Activated T-cell treated with anti-CD3 and anti-CD28 coated beads, Interleukin-2, amount 50 U/mL, for 48 hours (primary cell): ENCODE data around the gene RASL11A.
"Not testable (repeated sequence)": the region's sequence is repeated elsewhere in the genome, so short reads cannot be mapped to it uniquely, and the experiment has no call there.

Experiments used
- DNase-seq, 2 experiments: peaks; one replicate each; pipeline ENCODE4 v3.0.0-alpha.2; 2020

RASL11A gene

DNA sequence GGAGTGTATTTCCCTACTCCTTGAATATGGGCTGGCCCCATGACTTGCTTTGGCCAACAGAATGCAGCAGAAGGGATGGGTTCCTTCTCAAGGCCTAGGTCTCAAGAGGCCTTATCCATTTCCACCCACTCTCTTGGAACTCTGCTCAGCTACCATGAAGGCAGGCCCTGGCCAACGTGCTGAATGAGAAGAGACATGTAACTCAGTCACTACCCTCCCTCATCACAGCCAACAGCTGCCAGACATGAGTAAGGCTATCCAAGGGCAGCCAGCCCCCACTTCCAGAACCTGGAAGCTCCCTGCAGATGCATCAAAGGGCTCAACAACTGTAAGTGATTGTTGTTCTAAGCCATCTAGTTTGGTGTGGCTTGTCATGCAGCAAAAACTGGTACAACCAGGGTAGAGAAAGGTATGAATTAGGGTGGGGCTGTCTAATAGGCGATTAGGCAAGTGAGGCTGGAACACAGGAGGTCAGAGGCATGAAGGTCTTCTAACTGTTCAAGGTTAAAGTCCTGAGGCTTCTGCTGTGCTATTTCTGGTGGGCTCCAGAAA, 1.4 kb upstream of the RASL11A start:
- DNase-seq, result no peak

DNA sequence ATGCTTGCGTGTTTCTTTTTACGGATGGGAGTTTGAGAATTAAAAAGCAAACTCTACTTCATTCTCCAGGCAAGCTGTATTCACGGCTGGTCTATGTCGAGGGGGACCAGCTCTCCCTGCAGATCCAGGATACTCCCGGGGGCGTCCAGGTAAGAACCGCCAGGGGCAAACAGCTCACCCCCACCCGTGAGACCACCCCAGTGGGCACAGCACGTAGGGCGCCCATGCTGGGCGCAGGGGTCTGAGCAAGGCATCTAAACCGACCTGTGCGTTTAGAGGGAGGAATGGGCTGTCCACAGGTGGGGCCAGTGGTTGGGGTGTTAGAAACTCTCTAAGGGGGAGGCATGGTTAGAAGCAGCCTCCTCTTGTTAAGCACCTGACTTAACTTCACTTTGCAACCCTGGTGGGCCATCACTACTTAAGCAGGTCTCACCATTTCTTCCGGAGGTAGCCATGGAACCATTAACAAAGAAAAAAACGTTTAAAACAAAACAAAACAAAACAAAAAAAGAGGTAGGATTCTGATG, 1.0 kb downstream of the RASL11A start:
- DNase-seq, result no peak

DNA sequence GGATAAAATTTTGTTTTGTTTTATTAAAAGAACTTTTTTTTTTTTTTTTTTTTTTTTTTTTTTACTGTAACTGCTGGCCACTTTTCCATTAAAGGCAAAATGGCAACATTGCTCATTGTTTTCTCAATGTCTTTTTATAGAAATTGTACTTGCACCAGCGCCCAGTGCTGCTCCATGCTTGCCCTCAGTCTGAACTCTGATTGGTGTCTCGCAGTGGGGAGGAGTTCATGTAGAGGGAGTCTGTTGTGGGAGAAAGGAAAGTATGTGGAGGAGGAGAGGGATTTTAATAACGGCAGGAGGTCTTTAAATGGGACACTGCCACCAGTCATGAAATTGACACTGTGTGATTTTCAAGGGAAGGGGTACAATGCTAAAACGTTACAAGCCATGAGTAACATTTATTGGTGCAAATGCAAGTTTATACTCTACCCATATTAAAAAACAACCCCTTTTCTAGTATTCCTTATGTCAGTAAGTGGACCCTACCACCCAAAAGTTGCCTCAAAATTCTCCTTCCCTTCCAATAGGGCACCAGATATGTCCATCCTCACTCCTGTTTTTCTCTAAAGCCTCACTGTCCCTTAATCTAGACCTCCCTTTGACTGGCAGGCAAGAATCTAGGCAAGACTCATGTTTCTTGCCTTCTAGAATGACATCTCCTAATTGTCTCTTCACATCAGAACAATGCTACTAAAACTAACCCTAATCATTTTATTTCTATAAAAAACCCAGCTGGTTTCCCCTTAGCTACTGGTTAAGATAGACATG, 3.2 kb downstream of the RASL11A start:
- no peak for DNase-seq

- no peak for DNase-seq
These were observed 4.0 kb downstream of the RASL11A start for GRCh38 chr13:27274631-27275030.

DNA sequence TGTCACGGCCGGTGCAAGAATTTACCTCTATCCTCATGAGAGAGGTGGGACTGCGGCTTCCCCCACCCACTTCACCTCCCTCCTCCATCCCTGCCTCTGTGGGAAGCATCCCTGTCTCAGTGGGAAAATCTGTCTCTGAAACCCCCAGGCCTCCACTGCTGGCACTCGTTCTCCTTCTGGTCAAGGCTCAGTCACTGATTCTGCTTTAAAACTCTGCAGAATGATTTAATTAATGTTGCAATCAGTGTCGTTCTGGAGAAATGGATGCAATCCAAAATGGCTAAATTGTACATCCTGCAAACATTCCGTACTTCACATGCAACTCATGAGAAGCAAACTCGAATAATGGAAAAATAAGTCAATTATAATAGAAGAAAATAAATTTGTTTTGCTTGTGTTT, 5.6 kb downstream of the RASL11A start:
- DNase-seq, result no peak

GRCh38 chr13:27279506-27279905, 8.9 kb downstream of the RASL11A start:
- DNase-seq, result no peak

DNA sequence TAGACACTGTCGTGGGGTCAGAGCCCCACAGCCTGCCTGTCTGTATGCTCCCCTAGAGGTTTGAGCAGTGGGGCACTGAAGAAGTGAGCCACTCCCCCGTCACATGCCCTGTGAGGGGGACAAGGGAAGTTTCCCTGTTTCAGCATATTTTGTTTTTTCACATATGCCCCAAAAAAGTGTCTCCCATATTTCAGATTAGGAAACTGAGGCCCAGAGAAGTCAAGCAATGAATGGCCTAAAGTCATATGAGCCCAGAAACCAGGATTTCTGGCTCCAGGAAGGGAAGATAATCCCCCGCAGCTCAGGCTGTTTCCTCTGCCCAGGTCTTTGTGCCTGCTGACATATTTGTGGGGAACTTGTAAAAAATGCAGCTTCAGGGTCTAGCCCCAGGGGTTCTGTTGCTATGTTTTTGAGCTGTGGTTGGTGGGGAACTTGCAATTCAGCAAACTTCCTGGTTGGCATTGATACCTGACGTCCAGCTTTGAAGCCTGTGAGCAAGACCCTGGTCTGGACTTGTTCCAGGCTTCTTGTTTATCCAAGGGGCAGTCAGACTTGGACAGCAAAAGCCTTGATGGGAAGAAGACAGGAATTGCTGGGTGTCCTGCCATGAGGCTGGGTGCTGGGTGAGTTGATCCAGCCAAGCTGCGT, 9.5 kb downstream of the RASL11A start:
- DNase-seq, result no peak

- DNase-seq, result no peak
These were observed 10.2 kb downstream of the RASL11A start for GRCh38 chr13:27280841-27281240.

DNA sequence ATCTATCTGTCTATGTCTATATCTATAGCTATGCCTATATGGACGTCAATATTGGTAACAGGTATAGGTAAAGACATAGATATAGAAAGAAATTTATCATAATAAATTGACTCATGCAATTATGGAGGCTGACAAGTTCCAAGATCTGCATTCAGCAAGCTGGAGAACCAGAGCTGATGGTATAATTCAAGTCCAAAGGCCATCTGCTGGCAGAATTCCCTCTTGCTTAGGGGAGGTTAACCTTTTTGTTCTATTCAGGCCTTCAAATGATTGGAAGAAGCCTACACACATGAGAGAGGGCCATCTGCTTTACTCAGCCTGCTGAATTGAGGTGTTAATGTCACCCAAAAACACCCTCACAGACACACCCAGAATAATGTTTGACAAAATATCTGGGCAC, 10.8 kb downstream of the RASL11A start:
- DNase-seq, result no peak

GRCh38 chr13:27283906-27284493, 13.4 kb downstream of the RASL11A start:
- peak in 1 of 2 experiments; percentile 36 for DNase-seq

- DNase-seq, result no peak
These were observed 17.8 kb downstream of the RASL11A start for GRCh38 chr13:27288392-27288791.

- no peak for DNase-seq
These were observed 18.5 kb downstream of the RASL11A start for GRCh38 chr13:27289011-27289665.

DNA sequence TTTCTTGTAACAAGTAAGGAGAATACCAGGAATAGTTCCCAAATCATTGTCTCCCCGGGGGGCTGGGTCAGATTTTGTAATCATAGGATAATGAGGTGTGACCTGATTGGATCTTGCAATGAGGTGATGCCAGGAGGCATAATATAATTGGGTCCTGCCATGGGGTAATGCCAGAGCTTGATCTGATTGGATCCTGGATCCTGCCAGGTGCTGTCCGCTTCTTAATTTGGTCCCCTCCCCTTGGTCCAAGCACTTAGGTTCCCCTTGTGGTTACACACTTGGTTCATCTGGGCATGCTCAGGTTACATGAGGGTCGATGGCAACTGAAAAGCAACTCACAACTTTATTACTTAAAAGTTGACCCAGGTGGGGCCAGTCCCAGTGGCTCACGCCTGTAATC, 20.1 kb downstream of the RASL11A start:
- DNase-seq, result no peak

DNA sequence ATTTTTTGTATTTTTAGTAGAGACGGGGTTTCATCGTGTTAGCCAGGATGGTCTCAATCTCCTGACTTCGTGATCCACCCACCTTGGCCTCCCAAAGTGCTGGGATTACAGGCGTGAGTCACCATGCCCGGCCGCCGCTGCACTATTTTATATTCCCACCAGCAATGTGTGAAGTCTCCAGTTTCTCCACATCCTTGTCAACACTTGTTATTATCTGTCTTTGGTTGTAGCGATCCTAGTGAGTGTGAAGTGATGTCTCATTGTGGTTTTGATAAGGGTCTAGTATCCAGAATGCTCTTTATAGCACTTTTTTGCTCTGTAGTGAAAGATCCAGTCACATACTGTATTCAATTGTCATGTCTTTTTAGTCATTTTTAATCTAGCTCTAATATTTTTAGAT, 21.3 kb downstream of the RASL11A start:
- DNase-seq, result not testable (repeated sequence)

- peak in 1 of 2 experiments; percentile 21 for DNase-seq
These were observed 22.6 kb downstream of the RASL11A start for GRCh38 chr13:27293076-27293691.

GRCh38 chr13:27293873-27294515, 23.4 kb downstream of the RASL11A start:
- DNase-seq, result no peak

- peak in 1 of 2 experiments; percentile 32 for DNase-seq
These were observed 24.5 kb downstream of the RASL11A start for GRCh38 chr13:27295096-27295495.

DNA sequence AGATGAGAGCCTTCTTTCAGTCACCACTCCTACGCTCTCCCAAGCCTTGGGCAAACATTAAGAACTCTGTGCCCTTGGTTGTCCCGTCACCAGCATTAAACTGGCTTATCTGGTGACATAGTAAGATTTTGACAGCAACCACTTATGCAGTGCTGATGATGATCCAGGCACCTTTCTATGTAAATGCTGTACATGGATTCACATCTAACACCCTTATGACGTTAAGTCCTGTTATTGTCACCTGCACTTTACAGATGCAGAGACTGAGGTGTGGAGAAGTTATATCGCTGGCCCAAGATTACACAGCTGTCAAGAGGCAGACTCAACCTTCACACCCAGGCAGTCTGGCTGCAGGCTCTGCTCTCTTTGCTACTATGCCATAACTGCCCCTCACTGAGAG, 25.0 kb downstream of the RASL11A start:
- DNase-seq, result no peak

DNA sequence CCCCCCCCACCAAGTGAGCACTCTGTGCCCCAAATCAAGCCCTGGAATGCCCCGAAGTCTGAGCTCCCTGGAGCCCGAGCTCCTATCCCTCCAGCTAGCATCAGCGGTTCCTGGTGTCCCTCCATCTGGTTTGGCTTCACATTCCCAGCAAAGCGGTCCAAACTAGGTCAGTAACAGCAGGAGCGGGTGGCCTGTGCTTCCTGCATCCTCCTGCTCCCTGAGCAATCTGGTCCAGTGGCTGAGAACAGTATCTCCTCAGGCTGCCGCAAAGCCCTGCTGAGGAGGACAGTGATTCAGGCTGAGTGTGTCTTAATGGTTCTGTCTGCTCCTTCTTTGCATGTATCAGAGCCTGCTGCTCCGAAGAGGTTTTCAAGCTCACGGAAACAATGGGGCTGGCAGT, 25.9 kb downstream of the RASL11A start:
- no peak for DNase-seq

DNA sequence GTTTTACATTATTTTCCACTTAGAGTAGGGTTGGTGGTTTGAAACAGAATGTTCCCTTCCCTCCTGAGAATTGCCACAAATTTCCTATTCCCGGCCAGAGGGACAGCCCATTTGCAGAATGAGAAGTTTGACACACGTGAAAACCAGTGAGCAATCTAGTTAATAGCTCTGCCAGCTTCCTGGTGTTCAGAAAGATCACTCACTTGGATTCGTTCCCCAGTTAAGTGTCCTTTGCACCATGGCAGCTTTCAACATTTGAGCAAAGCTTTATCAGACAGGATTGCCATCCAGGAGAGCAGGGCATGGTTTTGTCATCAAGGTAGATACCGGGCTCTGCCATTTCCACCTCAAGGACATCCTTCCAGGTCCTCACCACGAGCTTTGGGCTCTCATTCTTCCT, 28.2 kb downstream of the RASL11A start:
- DNase-seq, result no peak

DNA sequence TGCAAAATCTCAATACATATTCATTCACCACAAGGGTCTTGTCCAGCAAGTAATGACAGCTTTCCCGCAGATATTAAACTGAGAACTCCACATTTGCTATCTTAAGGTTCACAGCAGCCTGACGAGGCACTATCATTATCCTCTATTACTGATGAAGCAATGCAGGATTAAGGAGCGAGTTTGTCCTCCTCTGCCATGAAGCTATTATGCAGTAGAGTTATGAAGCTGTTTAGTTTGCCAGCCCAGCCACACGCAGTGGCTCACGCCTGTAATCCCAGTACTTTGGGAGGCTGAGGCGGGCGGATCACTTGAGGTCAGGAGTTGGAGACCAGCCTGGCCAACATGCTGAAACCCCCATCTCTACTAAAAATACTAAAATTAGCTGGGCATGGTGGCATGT, 29.8 kb downstream of the RASL11A start:
- not testable (repeated sequence) for DNase-seq

DNA sequence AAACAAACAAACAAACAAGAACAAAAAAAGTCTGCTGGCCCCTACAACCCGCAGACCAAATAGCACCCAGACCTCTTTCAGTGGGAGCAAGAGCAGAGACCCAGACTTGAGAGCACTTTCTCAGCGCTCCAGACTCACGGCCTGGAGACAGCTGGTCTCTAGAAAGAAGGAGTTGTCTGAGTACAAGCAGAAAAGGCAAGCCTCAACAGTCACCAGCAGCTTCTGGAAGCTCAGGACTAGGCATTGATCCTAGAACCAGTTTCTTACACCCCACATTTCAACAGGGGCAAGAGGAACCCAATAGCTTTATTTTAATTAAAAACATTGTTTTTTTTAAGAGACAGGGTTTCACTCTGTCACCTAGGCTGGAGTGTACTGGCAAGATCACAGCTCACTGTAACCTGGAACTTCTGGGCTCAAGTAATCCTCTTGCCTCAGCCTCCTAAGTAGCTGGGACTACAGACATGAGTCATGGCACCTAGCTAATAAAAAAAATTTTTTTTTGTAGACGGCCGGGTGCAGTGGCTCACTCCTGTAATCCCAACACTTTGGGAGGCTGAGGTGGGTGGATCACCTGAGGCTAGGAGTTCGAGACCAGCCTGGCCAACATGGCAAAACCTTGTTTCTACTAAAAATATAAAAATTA, 30.4 kb downstream of the RASL11A start:
- DNase-seq, result no peak
